GM13976 (cell line): Measurements from ENCODE around the gene KCNQ1.

Experiments used
- DNase-seq: peaks from one replicate; pipeline ENCODE4 v3.0.0; 2012; ENCODE audit warnings: low spot score
- CTCF ChIP-seq: IDR thresholded peaks from 2 replicates; pipeline ENCODE4 v1.5.1; 2012; ENCODE audit warnings: borderline replicate concordance, mild to moderate bottlenecking; ENCODE audit not compliant: insufficient read depth; ENCODE audit errors: extremely low read depth, missing control alignments, control extremely low read depth
- in situ Hi-C: fragments of 300-500 bp; cut with MboI; formaldehyde crosslinking; loops from one replicate; pipeline ENCODE4 v1.12.0; 2022; ENCODE audit warnings: low sequenced_read_pairs, mixed read lengths, inconsistent platforms; ENCODE audit not compliant: unreplicated experiment

Gene KCNQ1

GRCh38 chr11:2892967-2893528, 448.2 kb downstream of the KCNQ1 start:
- no peak for TF ChIP-seq CTCF
- DNase-seq: no peak
- in situ Hi-C loops: loop anchor here (10.0 kb wide), 1 partner anchor 358 kb away; no protein-coding TSS in a partner anchor

- TF ChIP-seq CTCF: no peak
- in situ Hi-C loops: loop anchor here (10.0 kb wide), 1 partner anchor 359 kb away; no protein-coding TSS in a partner anchor
- no peak for DNase-seq
These were observed 449.1 kb downstream of the KCNQ1 start for GRCh38 chr11:2893935-2894334.

GRCh38 chr11:2896047-2896446, 451.2 kb downstream of the KCNQ1 start:
- no peak for DNase-seq
- no peak for TF ChIP-seq CTCF
- in situ Hi-C loops: loop anchor here (10.0 kb wide), 1 partner anchor 361 kb away; no protein-coding TSS in a partner anchor

- TF ChIP-seq CTCF: no peak
- in situ Hi-C loops: loop anchor here (10.0 kb wide), 1 partner anchor 362 kb away; no protein-coding TSS in a partner anchor
- no peak for DNase-seq
These were observed 452.2 kb downstream of the KCNQ1 start for GRCh38 chr11:2897048-2897447.

GRCh38 chr11:2898366-2899079, 453.7 kb downstream of the KCNQ1 start:
- in situ Hi-C loops: loop anchor here (10.0 kb wide), 1 partner anchor 364 kb away; no protein-coding TSS in a partner anchor
- DNase-seq: no peak
- no peak for TF ChIP-seq CTCF
